NCI-H226 (cell line): ENCODE data around the gene HBEGF.

ENCODE experiments used
- DNase-seq: peaks from one replicate; pipeline ENCODE4 v3.0.0-alpha.2; 2015

HBEGF gene

DNA sequence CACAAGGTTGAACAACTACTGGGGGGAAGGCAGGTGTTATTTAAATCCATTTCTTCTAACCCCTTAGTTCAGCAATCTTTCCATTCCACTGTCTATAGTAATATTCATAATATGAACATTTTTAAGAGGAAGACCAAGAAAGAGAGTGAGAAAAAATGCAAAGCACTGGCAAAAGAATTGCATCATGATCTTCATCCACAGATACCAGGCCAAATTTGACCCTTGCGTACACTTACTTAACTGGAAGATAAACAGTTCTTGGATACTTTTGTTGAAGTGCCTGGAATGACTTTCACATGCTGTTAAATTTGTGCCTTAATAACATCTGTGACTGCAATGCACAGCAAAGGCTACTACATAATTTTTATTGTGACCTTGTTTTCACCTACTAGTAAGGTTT lies 45.3 kb downstream of the HBEGF start:
- no peak for DNase-seq

DNA sequence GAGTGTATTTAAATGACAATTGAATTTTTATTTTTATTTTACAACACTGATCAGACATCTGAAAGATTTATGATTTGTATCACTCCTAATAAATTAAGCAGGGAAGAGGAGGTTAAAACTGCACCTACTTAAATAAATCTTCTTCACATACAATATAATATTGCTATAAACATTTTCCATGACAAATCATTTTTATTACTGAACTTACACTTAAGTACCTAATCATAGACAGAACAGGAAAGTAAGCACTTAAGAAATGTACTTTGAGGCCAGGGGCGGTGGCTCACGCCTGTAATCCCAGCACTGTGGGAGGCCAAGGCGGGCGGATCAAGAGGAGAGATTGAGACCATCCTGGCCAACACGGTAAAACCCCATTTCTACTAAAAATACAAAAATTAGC lies 47.3 kb downstream of the HBEGF start:
- DNase-seq: no peak

DNA sequence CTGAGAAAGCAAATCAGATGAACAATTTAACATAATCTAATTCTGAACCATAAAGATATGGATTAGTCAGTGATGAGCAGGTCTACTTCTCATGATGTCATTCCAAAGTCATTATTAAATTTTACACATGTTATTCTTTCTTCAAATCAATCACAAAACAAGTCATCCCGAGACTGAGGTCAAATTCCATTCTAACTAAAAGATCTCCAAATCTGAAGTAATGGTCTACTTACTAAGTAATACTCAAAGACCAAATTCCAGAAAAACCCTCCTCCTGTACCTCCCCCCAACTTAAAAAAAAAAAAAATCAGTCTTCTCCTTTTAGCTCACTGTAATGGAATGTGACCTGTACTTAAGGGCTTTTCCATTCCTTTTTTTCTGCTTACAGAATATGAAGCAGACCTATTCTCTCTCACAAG lies 48.2 kb downstream of the HBEGF start:
- peak; percentile 87 for DNase-seq

DNA sequence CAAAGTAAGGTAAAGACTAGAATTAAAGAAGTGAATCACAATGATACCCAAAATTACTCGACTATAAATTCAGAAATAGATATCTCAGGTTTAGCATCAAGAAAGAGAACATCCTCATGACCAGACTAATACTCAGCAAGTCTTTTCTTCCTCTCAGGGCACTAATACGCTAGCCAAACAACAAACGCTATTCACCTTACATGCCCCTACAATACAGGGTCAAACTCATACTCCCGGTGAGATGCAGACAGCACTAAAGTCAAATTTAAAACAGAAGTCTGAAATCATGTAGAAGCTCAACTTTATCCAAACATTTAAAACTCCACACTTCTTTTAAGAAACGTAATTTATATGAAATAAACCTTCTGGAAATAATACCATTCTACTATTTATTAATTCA lies 49.1 kb downstream of the HBEGF start:
- DNase-seq: no peak

DNA sequence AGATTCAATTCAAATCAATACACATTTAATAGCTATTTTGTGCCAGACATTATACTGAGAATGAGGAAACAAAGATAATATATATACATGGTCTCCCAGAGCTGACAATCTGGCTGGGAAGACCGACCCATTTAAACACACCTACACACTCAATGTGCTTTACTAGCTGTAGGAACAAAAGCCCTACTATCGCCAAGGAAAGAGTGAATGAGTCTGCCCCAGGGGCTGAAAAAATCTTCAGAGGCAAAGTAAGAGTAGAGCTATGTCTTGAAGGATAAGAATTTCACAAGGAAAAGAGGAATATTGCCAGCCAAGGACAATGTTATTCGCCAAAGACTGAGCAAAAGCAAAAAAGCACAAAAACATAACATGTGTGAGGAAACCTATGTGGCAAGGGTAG lies 50.1 kb downstream of the HBEGF start:
- DNase-seq: no peak

DNA sequence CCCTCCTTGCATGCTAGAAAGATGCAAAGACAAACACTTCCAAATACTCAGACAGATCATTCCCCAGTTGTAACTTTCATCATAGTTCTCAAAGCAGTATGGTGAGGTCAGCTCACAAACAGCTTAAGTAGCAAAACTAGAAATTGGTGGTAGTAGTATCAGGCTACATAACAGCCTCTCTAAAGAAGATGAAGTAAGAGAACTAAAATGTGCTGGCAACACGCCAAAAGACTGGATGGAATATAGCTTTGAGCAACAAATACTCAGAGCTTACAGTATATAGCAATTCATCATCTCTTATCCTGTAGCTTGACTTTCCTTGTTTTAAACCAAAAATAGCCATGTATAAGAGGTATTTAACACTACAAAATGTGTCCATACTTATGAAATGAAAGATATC lies 51.0 kb downstream of the HBEGF start:
- peak; percentile 99 for DNase-seq

DNA sequence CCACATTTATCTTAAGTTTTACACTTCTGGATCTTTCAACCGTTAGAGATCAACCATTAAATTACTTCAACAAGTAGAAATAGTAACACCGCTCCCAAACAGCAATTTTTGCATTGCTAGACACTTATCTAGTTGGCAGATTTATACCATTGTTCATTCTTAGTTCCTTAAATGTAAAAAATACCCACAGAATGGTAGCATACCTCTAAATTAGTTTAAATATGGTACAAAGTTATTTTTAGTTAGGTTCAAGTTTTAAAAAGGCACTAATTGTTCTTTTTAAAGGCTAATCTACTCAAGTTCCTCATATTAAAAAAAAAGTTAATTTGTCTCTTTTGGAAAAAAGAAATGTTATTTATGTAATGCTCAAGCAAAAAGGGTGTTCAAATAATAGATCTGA lies 51.6 kb downstream of the HBEGF start:
- DNase-seq: no peak

DNA sequence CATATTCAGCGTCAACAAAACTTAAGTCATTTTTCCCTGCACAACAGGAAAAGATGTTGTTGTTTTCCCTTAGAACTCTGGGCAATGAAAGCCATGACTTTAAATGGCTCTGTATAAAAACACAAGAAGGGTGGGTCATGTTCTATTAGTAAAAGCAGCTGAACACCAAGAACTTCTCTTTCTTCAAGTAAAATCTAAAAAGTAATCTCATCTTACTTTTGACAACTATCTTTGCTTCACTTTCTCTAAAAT lies 52.6 kb downstream of the HBEGF start:
- no peak for DNase-seq

DNA sequence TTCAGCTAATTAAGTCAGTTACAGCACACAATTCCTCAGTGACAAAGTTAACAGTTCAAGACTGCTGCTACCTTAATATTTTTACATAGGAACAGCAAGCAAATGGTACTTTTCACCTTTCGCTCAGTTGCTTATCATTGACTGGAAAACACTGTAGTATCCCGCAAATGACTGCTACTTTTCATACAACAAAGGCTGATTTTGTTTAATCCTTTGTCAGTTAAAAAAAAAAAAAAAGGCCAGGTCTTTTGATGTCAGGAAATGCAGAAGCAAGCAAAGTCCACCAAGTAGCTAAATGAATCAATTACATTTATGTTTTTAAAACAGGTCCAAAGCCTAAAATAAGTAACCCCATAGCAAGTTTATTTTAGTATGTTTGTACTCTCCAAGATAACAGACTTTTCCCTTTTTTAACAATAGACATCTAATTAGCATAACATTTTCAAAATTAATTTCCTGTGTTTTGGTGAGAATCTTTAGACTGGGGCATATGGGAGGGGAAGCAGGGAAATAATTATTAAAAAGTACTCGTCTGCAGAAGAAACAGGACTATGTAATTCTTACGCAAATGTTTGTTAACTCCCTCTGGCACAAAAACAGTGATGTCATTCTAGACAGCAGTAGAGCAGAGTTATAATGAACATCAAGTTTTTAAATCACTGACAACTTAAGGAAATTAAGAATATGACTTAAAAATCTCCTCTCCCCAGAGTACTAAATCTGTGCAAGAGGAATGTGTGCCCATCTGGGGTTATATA lies 53.1 kb downstream of the HBEGF start:
- DNase-seq: no peak

DNA sequence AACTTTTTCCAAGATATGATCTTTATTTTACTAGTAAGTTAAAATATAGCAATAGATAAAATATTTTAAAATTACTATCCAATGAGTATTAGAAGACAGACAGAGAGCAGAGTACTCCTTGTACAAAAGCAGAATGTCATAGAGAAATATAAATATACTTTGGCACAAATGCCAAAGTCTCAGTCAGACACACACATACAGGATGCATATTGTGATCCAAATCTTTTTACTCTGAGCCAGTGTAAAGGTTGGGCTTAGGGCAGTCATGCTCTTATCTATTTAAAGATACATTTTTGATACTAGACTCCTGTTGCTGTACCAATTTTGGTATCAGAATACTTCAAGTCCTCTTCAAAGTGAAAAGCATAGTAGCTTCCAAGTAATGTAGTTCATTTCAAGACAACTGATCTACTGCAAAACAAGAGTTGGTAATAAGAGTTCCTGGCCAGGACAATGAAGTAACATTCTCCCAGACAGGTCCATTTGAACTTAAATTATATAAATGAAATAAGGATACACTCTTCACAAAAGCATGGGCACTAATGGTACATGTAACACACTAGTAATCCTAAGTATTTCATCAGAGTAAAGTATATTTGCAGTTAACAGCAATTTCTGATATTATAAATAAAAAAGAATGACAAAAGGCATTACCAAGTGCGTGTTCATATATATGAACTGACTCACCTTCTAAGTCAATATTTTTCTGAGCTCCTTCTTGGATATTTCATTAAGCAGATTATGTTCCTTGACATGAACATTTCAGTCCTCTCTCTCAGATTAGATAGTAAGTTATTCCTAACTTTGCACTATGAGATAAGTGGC lies 54.0 kb downstream of the HBEGF start:
- peak; percentile 35 for DNase-seq

DNA sequence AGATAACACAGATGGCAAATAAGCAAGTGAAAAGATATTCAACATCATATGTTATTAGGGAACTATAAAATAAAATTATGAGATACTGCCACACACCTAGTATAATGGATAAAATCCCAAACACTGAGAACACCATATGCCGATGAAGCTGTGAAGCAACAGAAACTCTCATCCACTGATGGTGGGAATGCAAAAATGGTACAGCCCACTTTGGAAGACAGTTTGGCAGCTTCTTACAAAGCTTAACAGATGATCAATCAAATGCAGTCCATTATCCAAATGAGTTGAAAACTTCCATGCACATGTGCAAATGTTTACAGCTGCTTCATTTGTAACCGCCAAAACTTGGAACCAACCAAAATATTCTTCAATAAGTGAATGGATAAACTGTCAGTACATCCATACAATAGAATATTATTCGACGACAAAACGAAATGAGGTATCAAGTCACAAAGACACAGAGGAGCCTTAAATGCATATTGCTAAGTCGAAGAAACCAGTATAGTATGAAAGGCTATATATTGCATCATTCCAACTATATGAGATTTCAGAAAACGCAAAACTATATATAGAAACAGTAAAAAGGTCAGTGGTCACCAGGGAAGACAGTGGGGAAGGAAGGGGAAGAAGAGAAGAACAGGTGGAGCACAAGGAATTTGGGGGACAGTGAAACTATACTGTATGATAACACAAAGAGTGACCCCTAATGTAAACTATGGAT lies 58.4 kb downstream of the HBEGF start:
- DNase-seq: no peak

DNA sequence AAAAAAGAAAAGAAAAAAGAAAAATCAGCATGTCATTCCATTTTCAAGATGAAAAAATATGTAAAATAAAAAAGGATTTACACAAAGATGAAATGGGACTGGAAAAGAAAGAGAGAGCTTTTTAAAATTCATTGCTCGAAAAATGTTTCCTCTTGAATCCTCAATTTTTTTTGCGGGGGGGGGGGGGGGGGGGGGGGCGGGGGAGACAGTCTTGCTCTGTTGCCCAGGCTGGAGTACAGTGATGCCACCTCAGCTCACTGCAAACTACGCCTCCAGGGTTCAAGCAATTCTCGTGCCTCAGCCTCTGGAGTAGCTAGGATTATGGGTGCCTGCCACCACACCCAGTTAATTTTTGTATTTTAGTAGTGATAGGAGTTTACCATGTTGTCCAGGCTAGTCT lies 60.0 kb downstream of the HBEGF start:
- DNase-seq: no peak

DNA sequence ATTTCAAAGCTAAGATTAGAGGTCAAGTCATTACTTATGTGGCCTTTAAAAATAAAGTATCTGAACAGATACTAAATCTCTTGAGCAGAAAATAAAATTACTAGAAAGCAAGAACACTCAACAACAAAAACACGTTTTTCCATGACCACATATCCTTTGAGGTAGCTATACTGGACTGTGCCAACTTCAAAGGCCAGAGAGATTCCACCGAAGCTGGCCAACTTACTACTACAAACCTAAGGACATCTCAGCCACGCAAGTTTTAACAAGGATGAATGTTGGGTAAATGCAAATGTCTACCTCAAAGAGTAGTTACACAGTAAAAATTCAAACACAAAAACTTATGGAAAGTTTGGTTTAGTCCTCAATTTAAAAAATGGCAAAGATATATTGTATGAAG lies 62.4 kb downstream of the HBEGF start:
- DNase-seq: no peak
